ENCODE results near the gene FMNL2.

GRCh38 chr2:152409386-152410164, 74.6 kb downstream of the FMNL2 start:
- TF ChIP-seq POLR2A (IDR thresholded peaks at IDR 0.05; ENCODE audit: low read depth, low read length), result no peak
- no peak for TF ChIP-seq POU2F2 (IDR thresholded peaks at IDR 0.05; ENCODE audit: low read depth, low read length)
- TF ChIP-seq POLR2AphosphoS5 (IDR thresholded peaks at IDR 0.05; ENCODE audit: low read depth, low read length), result no peak
- TF ChIP-seq TAF1 (IDR thresholded peaks at IDR 0.05; ENCODE audit: low read depth, low read length), result no peak
- no peak for TF ChIP-seq SPI1 (IDR thresholded peaks at IDR 0.05; ENCODE audit: low read depth, low read length)
